Stimulated activated CD4-positive, alpha-beta T cell treated with anti-CD3 and anti-CD28 coated beads, TNF-alpha, amount 100 ng/mL, for 1 hour (primary cell): Measurements from ENCODE around the gene PRKCQ.
A peak's percentile ranks its signal among the peaks of the same experiment; 100 is the strongest.
"Not testable (repeated sequence)": the region's sequence is repeated elsewhere in the genome, so short reads cannot be mapped to it uniquely, and the experiment has no call there.

Experiments
- DNase-seq, 3 donors: peaks; one replicate each; pipeline ENCODE4 v3.0.0-alpha.2; 2020; ENCODE audit warnings: low read depth in 3 of 3, low spot score in 1 of 3

PRKCQ gene

DNA sequence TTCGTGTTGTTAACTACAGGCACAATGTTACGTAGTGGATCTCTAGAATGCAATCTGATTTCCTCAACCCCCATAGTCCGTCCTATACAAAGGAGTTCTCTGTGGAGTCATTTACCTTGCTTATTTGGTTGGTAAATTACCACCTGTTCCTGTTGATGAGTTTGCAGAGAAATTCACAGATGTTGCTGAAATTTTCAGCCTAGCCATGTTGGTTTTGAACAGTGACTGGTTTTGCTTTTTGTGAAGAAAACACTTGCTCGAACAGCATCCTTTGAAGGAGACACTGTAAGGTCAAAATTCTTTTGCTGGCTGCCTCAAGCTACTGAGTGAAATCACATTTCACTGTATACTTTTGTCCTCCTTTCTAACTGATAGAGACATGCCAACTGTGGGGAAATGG is 15.4 kb upstream of the PRKCQ start:
- no peak for DNase-seq

DNA sequence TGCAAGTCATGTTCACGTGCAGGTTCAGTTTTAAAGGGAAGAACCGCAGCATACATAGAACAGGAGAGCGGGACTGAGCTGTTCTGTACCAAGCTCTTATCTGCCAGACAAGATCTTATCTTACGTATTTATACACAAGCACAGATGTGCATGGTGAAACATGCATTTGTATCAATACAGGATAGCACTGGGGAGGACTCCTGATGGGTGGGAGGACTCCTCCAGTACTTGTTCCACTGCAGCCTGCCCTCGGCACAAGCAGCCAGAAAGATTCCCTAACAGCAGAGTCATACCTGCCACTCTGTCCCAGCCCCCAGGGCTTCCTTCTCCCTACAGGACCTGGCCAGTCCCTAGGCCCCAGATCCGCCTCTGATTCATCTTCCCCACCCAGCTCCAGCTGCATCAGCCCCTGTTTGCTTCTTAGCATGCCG is 13.2 kb upstream of the PRKCQ start:
- no peak for DNase-seq

DNA sequence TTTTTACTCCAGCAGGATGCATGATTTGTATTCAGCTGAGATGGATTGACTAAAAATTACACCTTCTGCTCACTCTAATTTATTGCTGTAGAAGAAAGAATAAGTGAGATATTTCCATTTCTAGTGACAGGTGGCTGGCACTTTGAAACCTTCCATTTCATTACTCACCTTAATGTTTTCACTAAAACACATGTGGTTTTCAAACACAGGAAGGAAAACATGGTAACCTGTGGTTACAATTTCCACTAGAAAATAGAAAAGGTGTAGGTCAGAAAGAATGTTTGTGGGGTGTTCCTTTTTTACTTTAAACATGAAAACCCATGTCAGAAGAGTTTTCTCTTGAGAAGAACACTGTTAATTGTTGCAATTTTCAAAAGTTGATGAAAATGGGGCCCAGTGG is 12.0 kb upstream of the PRKCQ start:
- no peak for DNase-seq

DNA sequence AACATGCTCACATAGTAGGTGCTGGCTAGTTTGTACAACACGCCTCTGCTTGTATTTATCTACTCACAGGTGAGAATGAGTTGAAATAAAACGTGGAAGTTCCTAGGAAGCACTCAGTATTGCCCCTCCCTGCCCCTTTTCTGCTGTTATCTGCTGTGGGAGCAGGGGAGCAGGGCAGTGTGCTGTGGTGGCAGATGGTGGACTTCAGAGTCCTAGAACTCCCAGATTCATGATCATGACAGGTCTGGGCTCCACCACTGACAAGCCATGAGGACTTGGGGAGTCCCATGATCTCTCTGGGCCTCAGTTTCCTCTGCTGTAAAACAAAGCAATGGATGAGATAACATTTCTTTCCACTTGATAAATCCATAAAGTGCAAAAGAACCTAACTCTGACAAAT is 11.6 kb upstream of the PRKCQ start:
- no peak for DNase-seq

DNA sequence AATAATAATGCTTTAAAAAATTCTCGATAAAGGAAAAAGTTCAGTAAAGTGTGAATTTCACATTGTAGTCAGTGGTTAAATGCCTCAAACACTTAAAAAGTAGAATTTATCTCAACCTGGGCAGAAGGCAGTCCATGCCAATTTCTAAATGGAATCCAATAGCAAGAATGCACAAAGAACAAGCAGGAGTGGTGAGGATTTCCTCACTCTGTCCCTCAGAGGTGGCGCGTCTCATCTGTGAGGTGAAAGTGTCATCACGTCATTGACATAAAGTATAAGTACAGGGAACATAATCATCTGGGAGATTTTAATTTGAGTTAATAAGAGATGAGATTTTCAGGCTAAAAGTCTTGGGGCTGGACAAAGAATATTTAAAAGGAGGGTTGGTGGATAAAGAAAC is 10.0 kb upstream of the PRKCQ start:
- no peak for DNase-seq

DNA sequence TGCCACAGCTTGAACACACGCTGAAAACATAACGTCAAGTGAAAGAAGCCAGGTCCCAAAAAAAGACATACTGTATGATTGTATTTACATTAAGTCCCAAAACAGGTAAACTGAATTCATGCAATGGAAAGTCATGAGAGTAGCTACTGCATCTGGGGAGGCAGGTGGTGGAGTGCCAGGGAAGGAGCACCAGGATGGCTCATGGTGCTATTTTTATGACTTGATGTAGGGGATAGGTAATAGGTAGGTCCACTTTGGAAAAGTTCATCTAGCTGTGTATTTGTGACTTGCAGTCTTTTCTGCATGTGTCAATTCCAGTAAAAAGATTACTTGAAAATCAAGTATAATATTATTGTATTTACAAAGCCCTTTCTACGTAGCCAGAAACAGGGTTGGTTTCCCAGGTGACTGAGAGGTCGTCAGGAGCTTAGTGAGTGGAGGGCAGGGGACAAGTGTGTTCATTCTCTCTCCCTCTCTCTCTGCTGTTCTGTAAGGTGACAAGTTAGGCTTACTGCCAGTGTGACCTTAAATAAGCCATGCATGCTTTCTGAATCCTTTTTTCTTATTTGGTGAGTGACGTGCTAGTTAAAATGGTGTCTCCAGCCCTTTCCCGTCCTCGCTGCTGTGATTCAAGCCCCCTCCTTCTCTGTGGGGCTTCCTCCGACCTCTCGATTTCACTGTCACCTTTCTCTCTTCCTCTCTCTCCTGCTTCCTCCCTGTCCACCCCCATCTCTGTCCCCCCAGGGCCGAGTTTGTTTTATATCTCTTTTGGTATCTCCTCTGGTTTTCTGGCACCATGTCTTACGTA is 9.4 kb upstream of the PRKCQ start:
- DNase-seq = no peak

DNA sequence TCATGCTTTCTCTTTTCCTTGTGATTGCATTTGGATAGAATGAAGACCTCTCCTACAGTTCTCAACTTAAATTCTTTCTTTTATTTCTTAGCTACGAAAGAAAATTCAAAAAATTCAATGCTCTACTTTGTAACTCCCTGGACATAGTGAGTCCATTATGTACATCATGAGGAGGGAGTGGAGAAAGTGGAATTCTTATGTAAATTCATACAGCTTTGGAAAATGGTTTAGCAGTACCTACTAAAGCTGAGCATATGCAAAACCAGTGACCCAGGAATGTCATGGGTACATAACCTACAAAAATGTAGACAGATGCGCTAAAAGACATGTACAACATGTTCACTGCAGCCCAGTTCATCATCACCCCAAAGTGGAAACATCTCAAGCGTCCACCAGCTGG is 8.8 kb upstream of the PRKCQ start:
- DNase-seq = no peak

DNA sequence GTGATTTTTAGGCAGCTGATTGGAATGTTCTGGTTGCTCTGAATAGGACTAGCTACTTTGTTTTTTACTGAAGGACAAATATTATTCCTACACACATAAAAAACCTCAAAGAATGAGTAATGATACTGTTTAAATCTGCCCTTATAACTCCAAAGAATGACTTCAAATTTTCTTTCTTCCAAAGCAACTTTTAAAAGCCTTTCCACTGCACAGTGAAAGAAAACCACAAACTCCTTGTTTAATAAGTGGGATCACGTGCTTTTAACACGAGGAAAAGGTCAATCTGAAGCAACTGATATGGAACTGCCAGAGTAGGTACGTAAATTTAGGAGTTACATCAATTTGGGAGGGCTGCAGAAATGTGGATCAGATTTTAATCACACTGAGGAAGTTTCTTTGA is 8.0 kb upstream of the PRKCQ start:
- no peak for DNase-seq

DNA sequence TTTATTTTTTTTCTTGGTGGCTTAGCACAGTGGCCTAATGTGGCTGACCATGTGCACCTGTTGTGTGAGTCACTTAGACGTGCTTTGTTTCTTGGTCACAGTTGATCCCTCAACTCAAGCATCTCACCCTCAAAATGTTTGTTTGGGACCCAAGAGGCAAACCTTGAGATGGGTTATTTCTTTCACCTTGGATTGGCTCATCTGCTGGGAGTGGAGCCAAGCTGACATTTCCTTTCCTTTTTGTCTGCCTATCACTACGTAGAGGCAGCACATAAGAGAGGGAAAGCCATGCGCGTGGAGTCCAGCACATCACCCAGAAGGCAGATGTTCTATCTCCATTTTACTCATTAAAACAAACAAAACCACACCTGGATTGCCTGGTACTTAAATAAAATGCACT is 6.4 kb upstream of the PRKCQ start:
- DNase-seq = no peak

DNA sequence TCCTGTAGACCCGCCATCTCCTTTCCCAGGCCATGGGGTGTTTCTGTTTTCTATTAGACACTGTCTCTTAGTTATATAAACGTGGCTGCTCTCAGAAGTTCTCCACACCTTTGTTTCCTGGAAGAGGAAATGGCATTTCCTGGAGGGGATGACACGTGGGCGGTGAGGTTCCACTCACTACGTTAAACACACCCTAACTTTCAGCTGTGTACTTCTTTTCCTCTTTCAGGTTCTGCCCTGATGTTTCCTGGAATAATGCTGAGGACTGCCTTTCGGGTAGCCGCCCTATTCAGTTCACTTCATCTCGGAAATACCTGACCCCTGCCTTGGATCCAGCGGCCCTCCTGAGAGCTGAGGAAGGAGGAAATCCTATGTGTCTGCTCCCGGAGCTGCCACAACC is 3.4 kb upstream of the PRKCQ start:
- DNase-seq = peak in 1 of 3 donors; percentile 44

DNA sequence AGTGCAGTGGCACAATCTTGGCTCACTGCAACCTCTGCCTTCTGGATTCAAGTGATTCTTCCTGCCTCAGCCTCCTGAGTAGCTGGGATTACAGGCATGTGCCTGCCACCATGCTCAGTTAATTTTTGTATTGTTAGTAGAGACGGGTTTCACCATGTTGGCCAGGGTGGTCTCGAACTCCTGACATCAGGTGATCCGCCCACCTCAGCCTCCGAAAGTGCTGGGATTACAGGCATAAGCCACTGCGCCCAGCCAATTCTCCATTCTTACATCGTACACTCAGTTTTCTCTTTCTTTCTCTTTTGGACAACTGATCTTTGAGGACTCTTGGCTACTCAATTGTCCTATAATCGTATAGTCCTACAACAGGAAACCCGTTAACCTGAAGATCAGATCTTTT is 2.8 kb upstream of the PRKCQ start:
- not testable (repeated sequence) for DNase-seq

DNA sequence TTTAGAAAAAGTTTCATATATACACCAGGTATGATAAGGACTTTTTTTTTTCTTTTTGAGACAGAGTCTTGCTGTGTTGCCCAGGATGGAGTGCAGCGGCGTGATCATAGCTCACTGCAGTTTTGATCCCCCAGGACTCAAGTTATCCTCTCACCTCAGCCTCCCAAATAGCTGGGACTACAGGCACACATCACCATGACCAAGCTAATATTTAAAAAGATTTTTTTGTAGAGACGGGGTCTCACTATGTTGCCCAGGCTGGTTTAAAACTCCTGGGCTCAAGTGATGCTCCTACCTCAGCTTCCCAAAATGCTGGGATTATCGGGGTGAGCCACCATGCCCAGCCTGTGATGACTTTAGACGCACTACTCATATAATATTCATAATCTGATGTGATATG is 2.2 kb upstream of the PRKCQ start:
- no peak for DNase-seq

DNA sequence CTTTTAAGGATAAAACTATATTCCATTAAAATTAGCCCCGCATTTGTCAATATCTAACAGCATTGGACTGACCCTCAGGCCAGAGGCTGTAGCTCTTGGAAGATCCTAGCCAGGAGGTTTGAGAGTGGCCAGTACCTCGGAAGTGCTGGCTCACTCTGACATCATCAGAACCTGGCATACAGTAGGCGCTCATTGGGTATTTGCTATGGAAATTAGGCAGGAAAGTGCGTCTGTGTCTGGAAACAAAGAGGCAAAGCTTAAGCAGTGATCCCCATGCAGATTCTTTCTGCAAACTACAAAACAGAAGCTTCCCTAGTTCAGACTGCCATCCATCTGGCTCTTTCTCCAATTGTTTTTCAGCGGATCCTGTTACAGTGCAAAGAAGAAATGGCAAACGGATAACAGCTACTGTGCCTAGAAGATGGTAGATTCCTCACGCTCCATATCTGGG is 1.7 kb upstream of the PRKCQ start:
- no peak for DNase-seq

DNA sequence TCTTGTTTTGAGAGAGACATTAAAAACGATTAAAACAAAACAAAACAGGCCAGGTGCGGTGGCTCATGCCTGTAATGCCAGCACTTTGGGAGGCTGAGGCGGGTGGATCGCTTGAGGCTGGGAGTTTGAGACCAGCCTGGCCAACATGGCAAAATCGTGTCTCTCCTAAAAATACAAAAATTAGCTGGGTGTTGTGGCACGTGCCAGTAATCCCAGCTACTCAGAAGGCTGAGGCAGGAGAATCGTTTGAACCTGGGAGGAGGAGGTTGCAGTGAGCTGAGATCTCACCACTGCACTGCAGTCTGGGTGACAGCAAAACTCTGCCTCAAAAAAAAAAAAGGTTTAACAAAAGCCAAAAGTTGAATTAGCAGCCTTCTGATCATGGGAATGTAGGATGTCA is 1.1 kb upstream of the PRKCQ start:
- DNase-seq = not testable (repeated sequence)

DNA sequence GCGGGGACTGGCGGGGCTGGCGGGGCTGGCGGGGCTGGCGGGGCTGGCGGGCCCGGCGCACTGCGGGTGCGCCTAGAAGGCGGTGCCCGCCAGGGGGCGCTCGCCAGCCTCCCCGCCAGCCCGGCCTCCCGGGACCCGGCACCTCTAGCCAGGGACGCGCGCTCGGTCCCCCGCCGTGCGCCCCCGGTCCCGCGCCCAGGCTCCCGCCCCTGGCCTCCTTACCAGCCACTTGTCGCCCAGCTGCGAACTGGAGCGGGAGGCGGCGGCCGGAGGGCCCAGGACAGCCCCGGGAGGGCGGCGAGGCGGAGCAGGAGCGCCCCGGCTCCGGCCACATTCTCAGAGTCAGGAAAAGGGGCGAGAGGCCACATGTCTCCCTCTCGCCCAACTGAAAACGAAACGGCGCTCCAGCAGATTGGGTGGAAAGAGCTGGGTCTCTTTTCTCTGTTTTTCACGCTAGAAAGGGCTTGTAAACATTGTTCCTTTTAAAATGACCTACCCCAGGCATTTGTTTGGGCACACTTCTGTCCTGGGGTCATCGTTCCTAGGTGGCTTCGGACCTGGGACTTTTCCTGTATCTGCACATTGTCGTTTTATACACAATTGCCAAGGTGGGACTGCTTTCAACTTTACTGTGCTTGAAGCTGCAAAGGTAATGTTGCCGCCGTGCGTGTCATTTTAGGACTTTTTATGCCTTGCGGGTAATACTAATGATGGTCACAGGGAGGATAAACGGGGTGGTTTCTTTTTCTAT is 378 bp upstream of the PRKCQ start:
- peak; percentile 56 to 88 (median 70) for DNase-seq

DNA sequence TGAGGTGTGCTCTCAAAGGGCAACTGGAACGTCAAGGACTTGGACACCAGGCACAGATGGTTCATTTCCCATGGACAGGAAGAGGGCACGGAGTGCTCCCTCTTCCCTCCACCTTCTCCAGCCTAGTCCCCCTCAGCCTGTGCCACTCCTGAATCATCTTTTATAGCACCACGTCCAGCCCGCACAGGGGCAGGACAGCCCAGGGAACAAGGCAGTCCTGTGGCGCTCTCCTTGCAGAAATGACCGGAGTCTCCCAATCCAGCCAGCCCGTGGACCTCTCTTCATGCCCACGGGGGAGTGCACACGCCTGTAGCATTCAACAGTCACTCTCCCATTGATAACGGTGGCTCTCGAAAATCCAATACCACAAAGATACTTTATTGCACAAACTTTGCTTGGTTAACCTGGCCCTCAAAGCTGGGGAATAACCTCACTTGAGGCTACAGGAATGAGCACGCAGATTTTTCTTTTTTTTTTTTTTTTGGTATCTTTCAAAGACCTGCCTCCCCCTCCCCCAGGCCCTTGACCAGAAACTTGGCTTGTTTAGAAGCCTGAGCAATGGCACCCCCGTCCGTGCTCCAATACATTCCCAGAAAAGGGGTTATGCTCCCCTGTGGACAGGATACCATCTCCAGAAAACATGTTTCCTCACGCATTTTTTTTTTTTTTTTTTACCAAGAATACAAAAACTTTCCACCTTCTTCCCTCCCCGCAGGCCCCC is 733 bp downstream of the PRKCQ start:
- no peak for DNase-seq

DNA sequence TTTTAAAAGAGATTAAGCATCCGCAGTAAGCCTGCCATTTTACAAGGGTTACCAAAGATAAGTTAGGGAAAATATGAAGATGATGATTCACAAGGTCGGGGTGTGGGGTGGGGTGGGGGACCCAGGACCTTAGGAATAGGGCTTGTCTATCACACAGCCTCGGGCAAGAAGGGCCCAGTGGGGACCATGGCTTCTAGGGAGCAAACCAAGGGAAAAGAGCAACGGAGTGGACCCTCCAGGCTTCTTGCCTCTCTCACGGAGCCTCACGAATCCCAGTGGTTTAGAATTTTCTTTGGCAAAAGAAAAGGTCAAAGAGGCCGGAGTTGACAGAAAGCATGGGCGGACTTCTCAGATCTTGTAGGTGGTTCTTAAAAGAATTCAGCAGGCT is 1.3 kb downstream of the PRKCQ start:
- DNase-seq = no peak

DNA sequence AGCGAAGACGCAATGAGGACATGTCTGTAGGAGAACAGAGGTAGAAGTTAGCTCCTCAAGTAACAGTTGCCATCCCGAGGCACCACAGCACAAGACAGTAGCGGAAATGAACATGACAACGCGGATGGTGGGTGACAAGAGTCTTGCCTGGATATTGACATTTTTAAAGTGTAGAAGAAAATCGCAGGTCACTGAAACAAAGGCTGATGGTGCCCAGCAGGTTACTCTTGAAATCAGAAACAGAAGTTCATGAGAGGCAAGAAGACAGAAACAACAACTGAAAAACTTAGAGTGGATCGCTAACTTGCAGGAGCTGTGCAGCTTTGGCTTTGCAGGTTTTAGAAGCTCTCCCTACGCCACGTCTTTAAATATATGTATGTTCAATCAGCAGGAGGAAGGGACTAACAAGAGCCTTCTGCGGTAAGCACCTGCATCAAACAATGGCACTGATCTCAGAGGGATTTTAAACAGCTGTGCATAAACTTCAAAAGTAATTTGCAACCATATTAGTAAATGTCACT is 1.8 kb downstream of the PRKCQ start:
- no peak for DNase-seq

DNA sequence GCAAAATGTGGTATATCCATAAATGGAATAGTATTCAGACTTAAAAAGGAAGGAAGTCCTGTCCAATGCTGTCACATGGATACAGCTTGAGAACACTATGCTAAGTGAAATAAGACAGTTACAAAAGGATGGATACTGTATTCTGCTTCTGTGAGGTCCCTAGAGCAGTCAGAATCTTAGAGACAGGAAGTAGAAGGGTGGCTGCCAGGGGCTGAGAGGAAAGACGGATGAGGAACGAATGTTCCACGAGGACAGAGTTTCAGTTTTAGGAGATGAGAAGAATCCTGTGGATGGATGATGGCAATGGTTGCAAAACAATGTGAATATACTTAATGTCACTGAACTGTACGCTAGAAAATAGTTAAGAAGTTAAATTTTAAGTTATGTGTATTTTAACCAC is 3.8 kb downstream of the PRKCQ start:
- DNase-seq = no peak

DNA sequence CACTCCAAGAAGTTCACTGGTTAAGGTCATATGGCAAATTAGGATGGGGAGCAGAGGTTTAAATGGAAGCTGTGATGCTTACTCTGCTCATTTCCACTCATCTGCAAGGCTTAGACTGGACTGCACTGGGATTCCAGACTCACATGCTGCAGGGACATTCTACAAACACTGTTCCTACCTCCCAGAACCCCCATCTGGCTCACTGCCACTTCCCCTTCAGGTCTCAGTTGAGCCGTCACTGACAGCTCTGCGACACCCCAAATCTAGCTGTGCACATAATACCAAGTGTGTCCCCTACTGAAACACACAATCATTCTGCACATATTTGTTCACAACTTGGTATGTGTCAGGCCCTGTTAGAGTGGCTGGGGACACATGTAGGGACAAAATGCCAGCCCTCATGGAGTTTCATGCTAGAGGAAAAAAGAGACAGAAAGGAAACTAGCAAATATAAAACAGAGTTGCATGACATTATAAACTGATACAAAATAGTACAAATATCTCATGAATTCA is 5.4 kb downstream of the PRKCQ start:
- DNase-seq = no peak

DNA sequence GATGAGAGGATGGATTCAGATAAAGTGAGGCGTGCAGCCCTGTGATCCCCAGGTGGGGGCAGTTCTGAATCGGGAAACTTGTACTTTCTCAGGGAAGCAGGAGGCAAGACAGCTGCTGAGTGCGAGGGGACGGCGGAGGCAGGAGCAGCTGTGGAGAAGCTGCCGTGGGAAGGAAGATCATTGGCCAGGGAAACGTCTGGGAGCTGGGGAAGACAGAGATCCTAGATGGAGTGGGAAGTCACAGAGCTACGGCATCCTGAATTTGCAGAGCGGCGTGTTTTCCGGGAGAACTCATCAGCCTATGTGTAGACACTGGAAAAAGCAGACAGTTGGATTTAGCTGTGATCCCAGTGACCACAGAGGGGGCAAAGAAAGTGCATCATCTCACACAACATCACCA is 9.2 kb downstream of the PRKCQ start:
- no peak for DNase-seq

DNA sequence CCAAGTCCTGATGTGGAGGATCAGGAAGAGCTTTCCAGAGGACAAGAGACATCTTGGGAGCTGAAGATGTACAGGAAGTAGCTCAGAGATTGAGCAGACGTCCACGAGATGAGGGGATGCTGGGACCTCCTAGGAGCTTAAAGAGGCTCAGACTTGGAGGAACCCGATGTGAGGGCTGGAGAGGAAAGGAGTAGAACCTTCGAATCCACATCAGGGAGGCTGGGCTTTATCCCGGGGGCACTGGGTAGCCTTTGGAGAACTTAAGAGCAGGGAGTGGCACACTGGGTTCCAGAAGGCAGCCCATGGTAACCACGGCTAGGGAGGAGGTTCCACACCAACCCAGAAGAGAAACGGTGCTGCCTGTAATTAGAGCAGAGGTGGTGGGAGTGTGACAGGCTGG is 10.8 kb downstream of the PRKCQ start:
- no peak for DNase-seq
